Measurements from ENCODE around the gene GPR162.

DNA sequence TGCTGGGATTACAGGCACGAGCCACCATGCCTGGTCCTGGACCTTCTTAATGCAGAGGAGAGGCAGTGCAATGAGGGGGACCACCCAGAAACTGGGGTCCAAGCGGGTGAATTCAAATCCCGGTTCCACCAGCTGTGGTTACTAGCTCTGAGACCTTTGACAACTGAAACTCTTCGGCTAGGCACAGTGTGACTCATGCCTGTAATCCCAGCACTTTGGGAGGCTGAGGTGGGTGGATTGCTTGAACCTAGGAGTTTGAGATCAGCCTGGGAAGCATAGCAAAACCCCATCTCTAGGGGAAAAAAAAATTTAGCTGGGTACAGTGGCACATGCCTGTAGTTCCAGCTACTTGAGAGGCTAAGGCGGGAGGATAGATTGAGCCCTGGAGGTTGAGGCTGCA is 37.3 kb upstream of the GPR162 start:
- TF ChIP-seq POLR2A (IDR thresholded peaks at IDR 0.05): no peak
- TF ChIP-seq, protein P1, sequence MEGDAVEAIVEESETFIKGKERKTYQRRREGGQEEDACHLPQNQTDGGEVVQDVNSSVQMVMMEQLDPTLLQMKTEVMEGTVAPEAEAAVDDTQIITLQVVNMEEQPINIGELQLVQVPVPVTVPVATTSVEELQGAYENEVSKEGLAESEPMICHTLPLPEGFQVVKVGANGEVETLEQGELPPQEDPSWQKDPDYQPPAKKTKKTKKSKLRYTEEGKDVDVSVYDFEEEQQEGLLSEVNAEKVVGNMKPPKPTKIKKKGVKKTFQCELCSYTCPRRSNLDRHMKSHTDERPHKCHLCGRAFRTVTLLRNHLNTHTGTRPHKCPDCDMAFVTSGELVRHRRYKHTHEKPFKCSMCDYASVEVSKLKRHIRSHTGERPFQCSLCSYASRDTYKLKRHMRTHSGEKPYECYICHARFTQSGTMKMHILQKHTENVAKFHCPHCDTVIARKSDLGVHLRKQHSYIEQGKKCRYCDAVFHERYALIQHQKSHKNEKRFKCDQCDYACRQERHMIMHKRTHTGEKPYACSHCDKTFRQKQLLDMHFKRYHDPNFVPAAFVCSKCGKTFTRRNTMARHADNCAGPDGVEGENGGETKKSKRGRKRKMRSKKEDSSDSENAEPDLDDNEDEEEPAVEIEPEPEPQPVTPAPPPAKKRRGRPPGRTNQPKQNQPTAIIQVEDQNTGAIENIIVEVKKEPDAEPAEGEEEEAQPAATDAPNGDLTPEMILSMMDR (IDR thresholded peaks at IDR 0.05): no peak
